SK-N-SH (cell line): ENCODE results near the gene CRYBA1. TPM values are rescaled to one million over a fixed set of nuclear protein-coding genes. Genes with fewer than 3 reads are reported as not detected.

Experiments
- CHD2 ChIP-seq: fragments of 150-350 bp; IDR thresholded peaks from 2 replicates; pipeline ENCODE4 v1.6.1; 2018; ENCODE audit warnings: low read length; ENCODE audit not compliant: partially characterized antibody
- EZH2phosphoT487 ChIP-seq: fragments of 200-600 bp; sonication (generic); IDR thresholded peaks from 2 replicates; pipeline ENCODE4 v1.6.1; 2017; ENCODE audit warnings: low read depth, mixed run types, mild to moderate bottlenecking, antibody characterized with exemption, moderate library complexity, borderline replicate concordance
- FOXJ3 ChIP-seq: sonication (generic); formaldehyde crosslinking; IDR thresholded peaks from 2 replicates; pipeline ENCODE4 v1.5.1; 2020; ENCODE audit warnings: mild to moderate bottlenecking, missing genetic modification reagents
- FOXM1 ChIP-seq: IDR thresholded peaks from 2 replicates; pipeline ENCODE4 v1.4.0; 2012; ENCODE audit warnings: low read depth, mild to moderate bottlenecking
- GABPA ChIP-seq: IDR thresholded peaks from 2 replicates; pipeline ENCODE4 v1.4.0; 2012; ENCODE audit warnings: low read depth, mild to moderate bottlenecking
- MXI1 ChIP-seq: IDR thresholded peaks from 2 replicates; pipeline ENCODE4 v1.6.1; 2012; ENCODE audit warnings: mild to moderate bottlenecking, low read depth, low read length, improper control_type of control experiment
- NRF1 ChIP-seq: IDR thresholded peaks from 2 replicates; pipeline ENCODE4 v1.6.1; 2012; ENCODE audit warnings: low read depth, mild to moderate bottlenecking, low read length
- POLR2AphosphoS5 ChIP-seq: IDR thresholded peaks from 2 replicates; pipeline ENCODE4 v1.6.1; 2012; ENCODE audit warnings: low read depth, low read length
- RFX5 ChIP-seq: IDR thresholded peaks from 2 replicates; pipeline ENCODE4 v1.6.1; 2012; ENCODE audit warnings: mild to moderate bottlenecking, improper control_type of control experiment, low read length
- TAF1 ChIP-seq: IDR thresholded peaks from 2 replicates; pipeline ENCODE4 v1.6.1; 2012; ENCODE audit warnings: low read depth, mild to moderate bottlenecking, low read length, moderate library complexity, borderline replicate concordance
- TCF12 ChIP-seq: IDR thresholded peaks from 2 replicates; pipeline ENCODE4 v1.4.0; 2012
- polyA plus RNA-seq, 3 experiments: library from polyadenylated mRNA; depleted of rRNA; stranded (reverse); fragments of >200 nt; gene quantifications; 2 replicates each; pipeline ENCODE4 v1.2.3, GENCODE V29; 2012
- TF ChIP-seq, protein P1 (sequence below): fragments of 150-350 bp; IDR thresholded peaks from 2 replicates; pipeline ENCODE4 v1.6.1; 2016; ENCODE audit warnings: mild to moderate bottlenecking, low read depth, low read length
- TF ChIP-seq, protein P2 (sequence below): IDR thresholded peaks from 2 replicates; pipeline ENCODE4 v1.4.0; 2012; ENCODE audit warnings: low read depth
- TF ChIP-seq, protein P3 (sequence below): IDR thresholded peaks from 2 replicates; pipeline ENCODE4; 2012
- TF ChIP-seq, protein P4 (sequence below): fragments of 200-600 bp; sonication (generic); IDR thresholded peaks from 2 replicates; pipeline ENCODE4 v1.6.1; 2017; ENCODE audit warnings: antibody characterized with exemption, mild to moderate bottlenecking, moderate library complexity
- TF ChIP-seq, protein P5 (sequence below): IDR thresholded peaks from 2 replicates; pipeline ENCODE4 v1.4.0; 2012; ENCODE audit warnings: low read depth, borderline replicate concordance
- TF ChIP-seq, protein P6 (sequence below): IDR thresholded peaks from 2 replicates; pipeline ENCODE4 v1.4.0; 2012; ENCODE audit warnings: low read depth, borderline replicate concordance

CRYBA1 gene
- polyA plus RNA-seq, 1 of the 3 experiments (the other 2 are of a cell fraction) = not detected

DNA sequence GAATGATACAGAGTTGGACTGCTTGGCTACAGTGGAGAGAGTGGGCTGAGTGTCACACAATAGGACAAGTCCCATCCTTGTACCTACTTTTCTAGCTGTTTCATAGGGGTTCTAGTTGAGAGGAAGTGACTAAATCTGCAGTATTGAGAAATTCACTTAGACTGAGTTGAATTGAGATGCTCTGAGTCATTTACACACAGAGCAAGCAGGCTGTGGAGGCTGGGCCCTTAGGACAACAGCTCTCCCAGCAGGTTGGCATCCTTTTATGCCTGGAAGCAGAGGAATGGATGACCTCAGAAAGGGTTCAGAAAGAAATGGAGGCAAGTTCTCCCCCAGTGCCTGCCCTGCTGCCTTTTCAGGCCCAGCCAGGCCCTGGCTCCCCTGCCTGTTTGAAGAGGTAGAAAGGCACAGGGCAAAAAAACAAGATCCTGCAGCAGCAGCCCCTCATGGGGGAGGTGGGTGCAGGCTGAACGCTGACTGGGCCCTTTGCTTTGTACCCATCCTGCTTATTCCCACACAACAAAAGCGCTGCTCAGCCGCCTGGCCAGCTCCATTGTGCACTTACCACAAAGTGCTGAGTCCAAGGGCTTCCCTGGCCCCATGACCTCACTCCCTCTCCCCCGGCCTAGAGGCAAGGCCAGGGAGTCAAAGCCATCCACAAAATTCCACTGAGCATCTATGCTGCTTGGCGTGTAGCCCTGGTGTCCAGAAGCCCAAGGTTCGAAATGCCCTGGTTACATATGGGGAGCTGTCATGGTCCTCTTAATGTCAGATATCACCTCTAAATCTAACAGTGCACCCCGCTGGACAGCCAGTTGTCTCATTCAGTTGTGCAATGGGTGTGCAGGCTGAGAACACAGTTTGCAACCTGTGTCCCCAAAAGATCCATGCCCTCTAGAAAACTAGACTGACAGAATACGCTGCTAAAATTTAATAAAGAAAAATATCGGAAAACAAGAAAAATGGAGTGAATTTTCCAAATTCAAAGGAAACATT, 5.4 kb upstream of the CRYBA1 start (continued):
- TF ChIP-seq, protein P1, sequence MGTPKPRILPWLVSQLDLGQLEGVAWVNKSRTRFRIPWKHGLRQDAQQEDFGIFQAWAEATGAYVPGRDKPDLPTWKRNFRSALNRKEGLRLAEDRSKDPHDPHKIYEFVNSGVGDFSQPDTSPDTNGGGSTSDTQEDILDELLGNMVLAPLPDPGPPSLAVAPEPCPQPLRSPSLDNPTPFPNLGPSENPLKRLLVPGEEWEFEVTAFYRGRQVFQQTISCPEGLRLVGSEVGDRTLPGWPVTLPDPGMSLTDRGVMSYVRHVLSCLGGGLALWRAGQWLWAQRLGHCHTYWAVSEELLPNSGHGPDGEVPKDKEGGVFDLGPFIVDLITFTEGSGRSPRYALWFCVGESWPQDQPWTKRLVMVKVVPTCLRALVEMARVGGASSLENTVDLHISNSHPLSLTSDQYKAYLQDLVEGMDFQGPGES = no peak
- peak; percentile 21; the same call in 1 of the 2 replicates for TF ChIP-seq GABPA
- TF ChIP-seq, protein P2, sequence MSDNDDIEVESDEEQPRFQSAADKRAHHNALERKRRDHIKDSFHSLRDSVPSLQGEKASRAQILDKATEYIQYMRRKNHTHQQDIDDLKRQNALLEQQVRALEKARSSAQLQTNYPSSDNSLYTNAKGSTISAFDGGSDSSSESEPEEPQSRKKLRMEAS = peak; percentile 52; the same call in 1 of the 2 replicates
- peak; percentile 15; the same call in 1 of the 2 replicates for TF ChIP-seq TAF1
- TF ChIP-seq, protein P3, sequence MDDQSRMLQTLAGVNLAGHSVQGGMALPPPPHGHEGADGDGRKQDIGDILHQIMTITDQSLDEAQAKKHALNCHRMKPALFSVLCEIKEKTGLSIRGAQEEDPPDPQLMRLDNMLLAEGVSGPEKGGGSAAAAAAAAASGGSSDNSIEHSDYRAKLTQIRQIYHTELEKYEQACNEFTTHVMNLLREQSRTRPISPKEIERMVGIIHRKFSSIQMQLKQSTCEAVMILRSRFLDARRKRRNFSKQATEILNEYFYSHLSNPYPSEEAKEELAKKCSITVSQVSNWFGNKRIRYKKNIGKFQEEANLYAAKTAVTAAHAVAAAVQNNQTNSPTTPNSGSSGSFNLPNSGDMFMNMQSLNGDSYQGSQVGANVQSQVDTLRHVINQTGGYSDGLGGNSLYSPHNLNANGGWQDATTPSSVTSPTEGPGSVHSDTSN = peak; percentile 59; the same call in 1 of the 2 replicates
- no peak for TF ChIP-seq MXI1
- TF ChIP-seq POLR2AphosphoS5 = peak; percentile 68
- TF ChIP-seq CHD2 = no peak
- TF ChIP-seq RFX5 = no peak
- no peak for TF ChIP-seq FOXJ3 (CRISPR knock-in tag)
- TF ChIP-seq, protein P4, sequence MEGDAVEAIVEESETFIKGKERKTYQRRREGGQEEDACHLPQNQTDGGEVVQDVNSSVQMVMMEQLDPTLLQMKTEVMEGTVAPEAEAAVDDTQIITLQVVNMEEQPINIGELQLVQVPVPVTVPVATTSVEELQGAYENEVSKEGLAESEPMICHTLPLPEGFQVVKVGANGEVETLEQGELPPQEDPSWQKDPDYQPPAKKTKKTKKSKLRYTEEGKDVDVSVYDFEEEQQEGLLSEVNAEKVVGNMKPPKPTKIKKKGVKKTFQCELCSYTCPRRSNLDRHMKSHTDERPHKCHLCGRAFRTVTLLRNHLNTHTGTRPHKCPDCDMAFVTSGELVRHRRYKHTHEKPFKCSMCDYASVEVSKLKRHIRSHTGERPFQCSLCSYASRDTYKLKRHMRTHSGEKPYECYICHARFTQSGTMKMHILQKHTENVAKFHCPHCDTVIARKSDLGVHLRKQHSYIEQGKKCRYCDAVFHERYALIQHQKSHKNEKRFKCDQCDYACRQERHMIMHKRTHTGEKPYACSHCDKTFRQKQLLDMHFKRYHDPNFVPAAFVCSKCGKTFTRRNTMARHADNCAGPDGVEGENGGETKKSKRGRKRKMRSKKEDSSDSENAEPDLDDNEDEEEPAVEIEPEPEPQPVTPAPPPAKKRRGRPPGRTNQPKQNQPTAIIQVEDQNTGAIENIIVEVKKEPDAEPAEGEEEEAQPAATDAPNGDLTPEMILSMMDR = peak; percentile 26
- peak; percentile 80 for TF ChIP-seq TCF12
- TF ChIP-seq, protein P5, sequence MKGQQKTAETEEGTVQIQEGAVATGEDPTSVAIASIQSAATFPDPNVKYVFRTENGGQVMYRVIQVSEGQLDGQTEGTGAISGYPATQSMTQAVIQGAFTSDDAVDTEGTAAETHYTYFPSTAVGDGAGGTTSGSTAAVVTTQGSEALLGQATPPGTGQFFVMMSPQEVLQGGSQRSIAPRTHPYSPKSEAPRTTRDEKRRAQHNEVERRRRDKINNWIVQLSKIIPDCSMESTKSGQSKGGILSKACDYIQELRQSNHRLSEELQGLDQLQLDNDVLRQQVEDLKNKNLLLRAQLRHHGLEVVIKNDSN = no peak
- no peak for TF ChIP-seq EZH2phosphoT487
- TF ChIP-seq NRF1 = no peak
- TF ChIP-seq, protein P6, sequence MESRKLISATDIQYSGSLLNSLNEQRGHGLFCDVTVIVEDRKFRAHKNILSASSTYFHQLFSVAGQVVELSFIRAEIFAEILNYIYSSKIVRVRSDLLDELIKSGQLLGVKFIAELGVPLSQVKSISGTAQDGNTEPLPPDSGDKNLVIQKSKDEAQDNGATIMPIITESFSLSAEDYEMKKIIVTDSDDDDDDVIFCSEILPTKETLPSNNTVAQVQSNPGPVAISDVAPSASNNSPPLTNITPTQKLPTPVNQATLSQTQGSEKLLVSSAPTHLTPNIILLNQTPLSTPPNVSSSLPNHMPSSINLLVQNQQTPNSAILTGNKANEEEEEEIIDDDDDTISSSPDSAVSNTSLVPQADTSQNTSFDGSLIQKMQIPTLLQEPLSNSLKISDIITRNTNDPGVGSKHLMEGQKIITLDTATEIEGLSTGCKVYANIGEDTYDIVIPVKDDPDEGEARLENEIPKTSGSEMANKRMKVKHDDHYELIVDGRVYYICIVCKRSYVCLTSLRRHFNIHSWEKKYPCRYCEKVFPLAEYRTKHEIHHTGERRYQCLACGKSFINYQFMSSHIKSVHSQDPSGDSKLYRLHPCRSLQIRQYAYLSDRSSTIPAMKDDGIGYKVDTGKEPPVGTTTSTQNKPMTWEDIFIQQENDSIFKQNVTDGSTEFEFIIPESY = no peak
- TF ChIP-seq FOXM1 = no peak
